HG02885 (cell line): ENCODE results near the gene HUNK.
"Not testable (repeated sequence)": the region's sequence is repeated elsewhere in the genome, so short reads cannot be mapped to it uniquely, and the experiment has no call there.

ENCODE experiments used
- ATAC-seq: cut with Tn5 transposase; IDR thresholded peaks from one replicate; pipeline ENCODE4 v1.9.1; 2021; ENCODE audit warnings: mild to moderate bottlenecking; ENCODE audit not compliant: unreplicated experiment, poor library complexity

Gene HUNK

DNA sequence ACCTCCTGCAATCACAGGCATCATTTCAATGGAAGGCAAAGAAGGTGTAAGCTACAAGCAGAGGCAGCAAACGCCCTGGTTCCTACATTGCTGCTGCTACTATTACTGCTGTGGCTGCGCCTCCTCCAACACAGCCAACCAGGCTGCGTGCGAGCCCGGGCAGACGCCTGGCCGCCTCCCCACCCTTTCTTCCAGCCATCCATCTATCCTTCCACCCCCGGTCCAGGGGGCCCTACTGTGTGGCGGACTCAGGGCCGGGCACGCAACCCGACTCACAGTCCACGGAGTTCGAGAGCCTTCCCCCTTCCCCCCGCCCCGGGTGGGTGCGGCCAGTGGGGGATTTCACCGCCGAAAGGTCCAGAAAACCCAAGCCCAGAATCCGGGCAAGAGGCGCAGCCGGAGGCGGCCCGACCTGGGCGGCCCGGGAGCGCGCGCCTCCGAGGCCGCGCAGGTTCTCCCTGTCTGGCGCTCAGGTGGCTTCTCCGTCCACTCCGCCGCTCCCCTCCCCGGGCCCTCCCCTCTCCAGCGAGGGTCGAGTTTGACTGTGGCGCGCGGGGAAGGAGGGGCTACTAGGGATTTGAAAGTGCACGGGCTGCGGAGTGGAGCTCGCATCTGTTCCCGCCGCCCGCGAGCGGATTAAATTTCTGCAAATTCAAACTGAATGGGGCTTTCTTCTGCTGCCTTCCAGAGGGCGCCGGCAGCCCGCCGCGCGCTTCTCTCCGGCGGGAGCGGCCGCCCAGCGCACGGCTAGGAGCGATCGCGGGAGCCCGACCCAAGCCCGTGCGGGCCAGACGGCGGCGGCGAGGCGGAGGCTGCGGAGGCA is at the start of gene HUNK:
HUNK (plus strand) TSS at position 569 of the 823 bp plus-strand sequence. CDS start 655 bp downstream, outside the sequence.
- no peak for ATAC-seq

DNA sequence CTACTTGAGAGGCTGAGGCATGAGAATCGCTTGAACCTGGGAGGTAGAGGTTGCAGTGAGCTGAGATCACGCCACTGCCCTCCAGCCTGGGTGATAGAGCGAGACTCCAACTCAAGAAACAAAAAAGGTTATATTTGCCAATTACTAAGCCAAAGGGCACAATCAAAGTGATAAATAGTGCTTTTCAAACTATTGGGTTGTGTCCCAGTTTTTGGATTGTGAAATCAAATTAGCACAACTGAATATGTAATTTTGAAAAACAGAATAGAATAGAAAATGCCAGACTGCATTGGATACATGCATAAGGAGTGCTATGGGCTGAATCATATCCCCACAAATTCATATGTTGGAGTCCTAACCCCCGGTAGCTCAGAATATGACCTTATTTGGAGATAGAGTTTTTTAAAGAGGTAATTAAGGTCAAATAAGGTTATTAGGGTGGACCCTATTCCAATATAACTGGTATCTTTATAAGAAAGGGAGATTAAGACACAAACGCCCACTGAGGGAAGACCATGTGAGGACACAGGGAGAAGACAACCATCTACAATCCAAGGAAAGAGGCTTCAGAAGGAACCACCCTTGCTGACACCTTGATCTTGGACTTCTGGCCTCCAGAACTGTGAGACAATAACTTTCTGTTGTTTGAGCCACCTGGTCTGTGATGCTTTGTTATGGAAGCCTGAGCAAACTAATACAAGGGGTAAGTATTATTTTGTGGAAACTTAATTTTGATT is 42.9 kb upstream of the HUNK start:
- ATAC-seq: no peak

DNA sequence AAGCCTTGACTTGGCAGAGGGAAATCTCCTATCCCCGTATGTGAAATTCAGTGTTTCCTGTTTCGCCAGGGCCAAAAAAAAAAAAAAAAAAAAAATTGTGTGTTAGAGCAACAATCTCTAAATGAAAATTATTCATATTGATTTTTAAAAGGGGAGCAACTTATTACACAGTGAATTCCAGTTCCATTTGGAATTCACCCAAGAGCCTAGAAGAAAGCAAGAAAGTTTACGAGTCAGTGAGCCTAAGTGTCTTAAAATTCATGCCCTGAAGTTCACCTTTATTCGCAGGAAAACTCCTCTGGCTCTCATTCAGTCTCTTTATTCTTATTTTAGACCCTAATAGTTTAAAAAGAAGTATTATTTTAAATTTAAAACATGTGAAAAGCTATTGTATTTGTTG is 42.1 kb upstream of the HUNK start:
- no peak for ATAC-seq

DNA sequence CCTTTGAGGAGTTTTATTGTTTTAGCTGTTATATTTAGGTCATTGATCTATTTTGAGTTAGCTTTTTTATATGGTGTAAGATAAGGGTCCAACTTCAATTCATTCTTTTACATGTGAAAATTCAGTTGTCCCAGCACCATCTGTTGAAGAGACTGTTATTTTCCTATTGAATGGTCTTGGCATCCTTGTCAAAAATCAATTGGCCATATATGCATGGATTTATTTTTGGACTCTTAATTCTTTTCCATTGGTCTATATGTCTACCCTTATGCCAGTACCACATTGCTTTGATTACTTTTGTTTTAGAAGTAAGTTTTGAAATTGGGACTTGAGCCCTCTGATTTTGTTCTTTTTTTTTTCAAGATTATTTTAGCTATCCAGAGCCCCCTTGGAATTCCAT is 35.8 kb upstream of the HUNK start:
- no peak for ATAC-seq

DNA sequence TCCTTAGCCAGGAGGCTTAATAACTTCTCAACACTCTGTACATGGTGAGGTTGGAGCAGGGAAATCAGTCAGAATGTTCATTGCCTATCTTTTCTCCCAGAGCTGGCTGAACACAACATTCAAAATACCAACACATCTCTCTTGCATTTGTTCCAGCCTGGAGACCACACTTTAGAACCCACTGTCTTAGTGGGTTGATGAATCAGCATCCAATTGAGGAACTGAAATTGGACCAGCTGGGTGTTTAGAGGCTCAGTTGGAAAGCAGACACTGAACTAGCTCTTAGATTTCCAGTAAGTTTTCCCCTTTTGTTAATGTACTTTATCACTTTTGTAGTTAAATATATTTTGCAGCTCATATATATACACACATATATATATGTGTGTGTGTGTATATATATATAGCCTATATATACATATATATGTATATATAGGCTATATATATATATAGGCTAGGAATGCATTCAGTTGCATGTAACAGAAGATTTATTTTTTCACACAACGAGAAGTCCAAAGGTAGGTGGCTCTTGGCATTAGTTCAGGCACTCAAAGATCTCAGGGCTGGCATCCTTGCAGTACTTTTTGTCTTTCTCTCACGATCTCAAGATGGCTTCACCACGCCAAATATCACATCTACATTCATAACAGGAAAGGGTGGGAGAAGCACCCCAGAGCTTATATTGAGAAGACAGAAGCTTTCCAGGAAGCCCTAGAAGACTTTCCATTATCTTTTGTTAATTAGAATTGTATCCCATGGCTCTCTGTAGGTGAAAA is 35.0 kb upstream of the HUNK start:
- no peak for ATAC-seq

DNA sequence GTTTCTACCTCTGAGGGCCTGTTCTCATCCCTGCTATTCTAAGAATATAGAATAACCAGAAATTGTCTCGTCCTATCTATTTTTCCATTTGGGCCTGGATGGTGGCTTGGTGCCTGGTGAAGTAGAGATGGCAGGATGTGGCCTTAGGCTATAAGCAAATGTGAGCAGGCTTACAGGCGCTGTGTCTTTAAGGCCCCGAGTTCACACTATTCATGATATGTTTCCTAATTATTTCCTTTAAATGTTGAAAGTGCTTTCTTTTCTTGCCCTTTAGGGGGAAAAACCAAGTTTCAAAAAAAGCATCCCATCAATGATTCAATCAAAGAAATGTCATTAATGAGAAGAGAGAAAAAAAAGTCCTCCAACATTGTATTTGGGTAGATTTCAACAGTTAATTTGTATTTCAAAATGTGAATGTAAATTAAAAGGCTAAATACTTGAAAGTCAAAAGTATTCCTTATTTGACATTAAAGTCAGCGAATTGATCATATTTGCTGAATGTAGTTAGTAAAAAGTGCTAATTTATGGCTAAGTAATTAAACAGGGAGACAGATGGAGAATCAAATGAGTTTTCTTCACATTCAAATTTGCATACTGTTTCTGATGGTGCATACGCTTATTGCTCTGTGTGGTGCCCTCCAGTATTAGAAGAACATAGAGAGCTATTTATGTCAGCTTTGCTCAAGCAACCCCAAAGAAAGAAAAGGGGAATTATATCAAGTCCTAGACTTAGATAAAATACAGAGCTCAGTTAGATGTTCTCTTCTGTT is 34.0 kb upstream of the HUNK start:
- no peak for ATAC-seq

DNA sequence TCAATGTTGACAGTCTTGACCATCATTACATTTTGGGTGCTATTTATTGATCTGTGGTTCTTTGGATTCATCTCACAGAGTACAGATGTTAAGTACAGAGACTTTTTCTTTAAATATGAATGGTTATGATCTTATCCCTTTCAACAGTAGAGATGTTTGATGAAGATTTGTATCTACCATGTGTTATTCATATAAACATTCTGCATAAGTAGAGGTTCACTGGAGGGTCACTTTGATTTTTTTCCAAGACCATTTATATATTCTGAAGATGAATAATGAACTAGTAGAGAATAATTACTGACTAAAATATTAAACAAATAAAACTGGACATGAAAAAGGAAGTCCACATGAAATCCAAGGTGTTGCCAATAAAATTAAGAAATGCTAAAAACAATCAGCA is 28.6 kb upstream of the HUNK start:
- ATAC-seq: no peak

DNA sequence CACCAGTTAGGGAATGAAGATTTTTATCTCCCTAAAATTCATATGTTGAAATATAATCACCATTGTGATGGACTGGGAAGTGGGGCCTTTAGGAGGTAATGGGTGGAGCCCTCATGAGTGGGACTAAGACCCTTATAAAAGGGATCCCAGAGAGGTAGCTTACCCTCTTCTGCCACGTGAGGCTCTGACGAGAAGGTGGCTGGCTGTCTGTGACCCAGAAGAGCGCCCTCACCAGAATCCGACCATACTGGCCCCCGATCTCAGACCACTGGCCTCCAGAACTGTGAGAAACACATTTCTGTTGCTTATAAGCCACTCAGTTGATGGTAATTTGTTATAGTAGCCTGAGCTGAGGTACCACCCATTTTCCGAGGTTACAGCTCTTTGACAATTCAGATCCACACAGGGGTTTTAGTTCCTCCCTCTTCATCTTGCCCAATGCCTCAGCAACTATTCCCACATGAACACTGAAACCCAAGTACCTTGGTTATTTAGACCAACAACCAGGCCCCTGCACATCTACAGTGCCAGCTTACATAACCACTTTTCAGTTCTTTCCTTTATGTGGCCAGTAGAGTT is 27.6 kb upstream of the HUNK start:
- ATAC-seq: no peak

DNA sequence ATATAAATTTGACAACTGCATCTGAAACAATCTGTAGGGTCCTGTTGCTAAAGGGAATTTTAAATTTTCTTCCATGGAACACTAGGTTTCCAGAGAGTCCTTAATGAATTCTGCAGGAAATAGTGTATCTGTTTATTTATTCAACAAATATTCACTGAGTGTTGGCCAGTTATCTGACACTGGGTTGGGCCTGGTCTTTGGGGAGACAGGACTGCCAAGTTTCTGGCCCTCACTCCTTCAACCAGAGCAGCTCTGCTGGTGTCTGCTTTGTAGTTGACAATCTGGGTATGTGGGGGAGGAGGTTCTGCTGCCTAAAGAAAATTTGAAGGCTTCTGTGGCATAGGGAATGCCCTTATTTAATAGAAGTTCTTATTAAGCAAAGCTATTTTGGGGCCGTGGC is 26.1 kb upstream of the HUNK start:
- no peak for ATAC-seq

DNA sequence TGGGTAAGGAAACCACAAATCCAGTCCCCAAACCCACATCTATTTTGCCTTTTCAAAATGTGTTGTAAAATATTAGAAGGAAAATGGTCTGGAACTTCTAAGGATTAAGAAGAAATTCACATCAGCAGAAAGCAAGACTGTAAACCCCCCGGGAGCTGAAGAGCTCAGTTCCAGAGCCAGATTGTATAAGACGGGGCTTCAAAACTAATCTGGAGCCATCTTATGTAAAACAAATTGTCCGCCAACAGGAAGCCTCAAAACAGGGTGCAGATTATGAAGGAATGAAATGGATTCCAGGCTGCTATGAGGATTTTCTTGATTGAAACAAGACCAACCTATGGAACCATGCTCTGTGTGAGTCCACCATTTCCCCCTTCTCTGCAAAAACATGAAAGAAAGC is 25.1 kb upstream of the HUNK start:
- no peak for ATAC-seq

DNA sequence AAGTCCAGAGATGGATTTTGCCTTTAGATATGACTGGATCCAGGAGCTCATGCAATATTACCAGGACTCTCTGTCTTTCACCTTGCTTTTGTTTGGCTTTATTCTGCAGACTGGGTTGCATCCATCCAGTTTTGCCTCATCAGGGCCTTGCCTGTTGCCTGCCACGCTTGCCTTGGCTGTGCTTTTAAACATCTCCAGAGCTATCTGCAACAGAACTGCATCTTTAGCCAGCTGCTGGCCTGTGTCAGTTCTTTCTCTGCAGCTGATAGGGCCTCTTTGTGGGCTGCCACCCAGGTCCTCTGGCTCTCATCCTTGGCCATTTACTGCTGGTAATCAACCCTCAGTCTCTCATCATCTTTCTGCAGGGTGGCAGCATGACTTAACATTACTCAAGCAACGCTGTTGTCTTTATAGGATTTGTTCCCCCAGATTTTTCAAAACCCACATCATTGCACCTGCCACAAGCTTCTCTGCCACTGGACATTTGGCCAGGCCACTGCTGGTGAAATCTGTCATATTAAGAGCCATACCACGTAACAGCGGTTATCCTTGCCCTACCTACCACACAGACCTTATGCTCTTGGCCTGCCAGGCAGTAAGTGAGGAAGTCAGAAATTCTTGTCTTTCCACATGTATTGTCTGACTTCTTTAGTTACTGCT is 24.4 kb upstream of the HUNK start:
- ATAC-seq: no peak

DNA sequence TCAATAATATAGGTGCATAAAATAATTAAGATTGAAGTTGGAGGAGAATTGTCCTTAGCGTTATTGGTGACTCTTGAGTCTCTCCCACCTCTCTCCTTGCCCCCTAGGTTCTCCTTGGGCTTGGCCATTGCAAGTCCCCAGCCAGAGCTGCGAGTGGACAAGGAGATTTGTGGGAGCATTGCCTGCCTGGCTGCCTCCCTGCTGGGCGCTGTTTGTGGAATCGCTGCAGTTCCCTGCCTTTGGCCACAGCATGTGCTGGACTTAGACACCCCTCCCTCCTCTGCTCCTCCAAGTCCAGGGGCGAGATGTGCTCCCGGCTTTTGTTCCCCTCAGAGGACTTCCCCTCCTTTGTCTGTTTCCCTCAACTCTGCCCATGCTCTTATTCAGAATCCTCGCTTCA is 21.9 kb upstream of the HUNK start:
- ATAC-seq: no peak

DNA sequence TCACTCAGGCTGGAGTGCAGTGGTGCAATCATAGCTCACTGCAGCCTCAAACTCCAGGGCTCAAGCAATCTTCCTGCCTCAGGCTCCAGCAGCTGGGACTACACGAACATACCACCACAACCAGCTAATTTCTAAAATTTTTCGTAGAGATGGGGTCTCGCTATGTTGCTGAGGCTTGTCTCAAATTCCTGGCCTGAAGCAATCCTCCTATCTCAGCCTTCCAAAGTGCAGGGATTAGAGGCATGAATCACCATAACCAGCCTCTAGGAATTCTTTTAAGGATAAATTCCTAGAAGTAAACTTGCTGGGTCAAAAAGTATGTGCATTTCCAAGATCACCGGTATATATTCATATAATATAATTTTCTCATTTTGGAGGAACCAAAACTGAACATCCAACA is 17.6 kb upstream of the HUNK start:
- ATAC-seq: no peak

DNA sequence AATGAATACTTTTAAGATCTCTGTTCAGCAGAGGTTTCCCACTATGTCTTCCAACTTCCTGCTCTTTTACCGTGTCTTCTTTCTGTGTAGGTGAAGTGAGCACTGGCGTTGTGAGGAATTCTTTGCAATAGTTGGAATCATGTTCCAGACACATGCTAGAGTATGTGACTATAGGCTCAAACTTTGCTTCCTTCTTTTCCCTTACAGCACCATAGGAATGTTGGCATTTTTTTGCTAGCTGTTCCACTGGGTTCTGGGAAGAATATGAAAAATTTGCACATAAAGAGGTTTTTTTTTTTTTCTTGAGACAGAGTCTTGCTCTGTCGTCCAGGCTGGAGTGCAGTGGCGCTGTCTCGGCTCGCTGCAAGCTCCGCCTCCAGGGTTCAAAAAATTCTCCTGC is 15.7 kb upstream of the HUNK start:
- no peak for ATAC-seq

DNA sequence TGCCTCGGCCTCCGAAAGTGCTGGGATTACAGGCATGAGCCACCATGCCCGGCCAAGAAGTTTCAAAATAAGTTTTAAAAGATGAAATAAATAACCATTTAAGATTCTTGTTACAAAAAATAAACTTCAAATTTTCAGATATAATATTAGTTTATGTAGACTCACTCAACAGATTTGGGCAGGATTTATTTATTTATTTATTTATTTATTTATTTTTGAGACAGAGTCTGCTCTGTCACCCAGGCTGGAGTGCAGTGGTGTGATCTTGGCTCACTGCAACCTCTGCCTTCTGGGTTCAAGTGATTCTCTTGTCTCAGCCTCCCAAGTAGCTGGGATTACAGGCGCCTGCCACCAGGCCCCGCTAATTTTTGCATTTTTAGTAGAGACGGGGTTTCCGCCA is 15.2 kb upstream of the HUNK start:
- not testable (repeated sequence) for ATAC-seq

DNA sequence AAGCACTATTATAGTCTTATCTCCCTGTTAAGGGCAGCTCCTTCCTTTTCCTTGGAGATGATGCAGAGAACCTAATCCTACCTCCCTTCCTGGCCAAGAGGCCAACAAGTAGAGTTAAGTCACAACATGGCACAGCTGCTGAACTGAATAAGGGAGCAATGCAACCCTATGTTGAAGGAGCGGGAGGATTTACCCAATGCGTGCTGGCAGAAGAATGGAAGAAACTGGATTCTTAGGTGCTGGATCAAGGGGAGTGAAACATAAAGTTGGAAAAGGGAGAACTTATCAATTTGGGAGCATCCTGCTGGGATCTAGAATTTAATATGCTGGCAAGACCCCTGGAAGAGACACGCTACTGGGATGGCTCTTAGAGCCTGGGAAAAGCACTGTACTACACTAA is 12.0 kb upstream of the HUNK start:
- no peak for ATAC-seq

DNA sequence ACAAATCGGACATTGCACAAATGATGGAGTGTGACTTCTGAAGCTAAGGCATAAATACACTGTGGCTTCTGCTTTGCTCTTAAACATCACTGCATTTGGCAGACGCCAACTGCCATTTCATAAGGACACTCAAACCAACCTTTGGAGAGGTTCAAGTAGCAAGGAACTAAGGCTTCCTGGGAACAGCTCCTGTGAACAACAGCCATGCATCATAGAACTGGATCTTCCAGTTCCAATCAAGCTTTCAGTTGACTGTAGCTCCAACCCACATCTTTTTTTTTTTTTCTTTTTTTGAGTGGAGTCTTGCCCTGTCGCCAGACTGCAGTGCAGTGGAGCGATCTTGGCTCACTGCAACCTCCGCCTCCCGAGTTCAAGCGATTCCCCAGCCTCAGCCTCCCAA is 10.7 kb upstream of the HUNK start:
- ATAC-seq: no peak

DNA sequence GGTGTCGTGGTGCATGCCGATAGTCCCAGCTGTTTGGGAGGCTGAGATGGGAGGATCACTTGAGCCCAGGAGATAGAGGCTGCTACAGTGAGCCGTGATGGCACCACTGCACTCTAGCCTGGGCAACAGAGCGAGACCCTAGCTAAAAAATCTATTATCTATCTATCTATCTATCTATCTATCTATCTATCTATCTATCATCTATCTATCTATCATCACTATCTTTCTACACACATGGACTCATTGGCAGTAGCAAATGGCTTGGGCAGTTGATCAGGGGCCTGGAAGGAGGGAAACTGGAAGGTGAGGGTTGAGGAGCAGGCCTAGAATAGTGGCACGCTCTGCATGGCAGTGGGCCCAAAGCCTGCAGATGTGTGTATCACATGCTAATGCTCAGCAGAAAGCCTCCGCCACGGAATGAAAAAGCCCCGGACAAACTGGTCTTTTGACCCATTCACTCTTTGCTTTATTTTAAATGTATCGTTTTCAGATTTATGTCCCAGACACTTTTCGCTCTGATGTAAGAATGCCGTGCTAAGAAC is 7.3 kb upstream of the HUNK start:
- no peak for ATAC-seq

DNA sequence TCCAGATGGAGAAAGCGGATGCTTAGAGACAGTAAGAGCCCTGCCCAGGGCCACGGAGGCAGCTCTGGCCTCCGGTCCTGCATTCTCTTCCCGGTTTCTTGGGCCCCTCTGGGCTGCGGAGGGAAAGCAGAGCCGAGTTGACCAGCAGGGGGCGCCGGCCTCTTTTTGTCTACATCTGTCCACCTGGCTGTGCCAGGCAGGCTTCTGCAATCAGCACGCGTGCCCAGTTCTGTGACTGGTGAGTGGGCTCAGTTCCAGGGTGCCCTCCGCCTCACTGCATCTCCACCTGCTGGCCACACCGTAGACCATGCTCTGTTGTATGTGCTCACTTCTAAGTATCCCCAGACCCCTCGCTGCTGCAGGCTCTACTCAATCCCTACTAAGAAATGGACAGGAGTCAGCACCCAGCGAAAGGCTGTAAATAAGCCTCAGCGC is 6.7 kb upstream of the HUNK start:
- ATAC-seq: peak; percentile 69
